GM15510 (cell line): ENCODE results near the gene CFAP54.

Source experiments
- POLR2A ChIP-seq: IDR thresholded peaks from 3 replicates; pipeline ENCODE4 v1.6.1; 2011; ENCODE audit warnings: borderline replicate concordance; ENCODE audit not compliant: insufficient read length; ENCODE audit errors: extremely low read depth

Gene CFAP54

DNA sequence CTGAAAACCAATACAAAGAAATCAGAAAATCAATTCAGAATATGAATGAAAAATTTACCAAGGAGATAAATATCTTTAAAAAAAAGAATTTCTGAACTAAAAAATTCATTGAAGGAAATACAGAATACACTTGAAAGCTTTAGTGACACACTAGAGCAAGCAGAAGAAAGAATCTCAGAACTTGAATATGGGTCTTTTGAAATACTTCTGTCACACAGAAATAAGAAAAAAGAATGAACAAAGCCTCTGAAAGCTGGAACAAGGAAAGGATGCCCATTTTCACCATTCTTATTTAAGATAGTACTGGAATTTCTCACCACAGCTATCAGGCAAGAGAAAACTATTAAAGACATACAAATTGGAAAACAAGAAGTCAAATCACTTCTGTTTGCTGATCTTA is 314.6 kb downstream of the CFAP54 start:
- no peak for TF ChIP-seq POLR2A

DNA sequence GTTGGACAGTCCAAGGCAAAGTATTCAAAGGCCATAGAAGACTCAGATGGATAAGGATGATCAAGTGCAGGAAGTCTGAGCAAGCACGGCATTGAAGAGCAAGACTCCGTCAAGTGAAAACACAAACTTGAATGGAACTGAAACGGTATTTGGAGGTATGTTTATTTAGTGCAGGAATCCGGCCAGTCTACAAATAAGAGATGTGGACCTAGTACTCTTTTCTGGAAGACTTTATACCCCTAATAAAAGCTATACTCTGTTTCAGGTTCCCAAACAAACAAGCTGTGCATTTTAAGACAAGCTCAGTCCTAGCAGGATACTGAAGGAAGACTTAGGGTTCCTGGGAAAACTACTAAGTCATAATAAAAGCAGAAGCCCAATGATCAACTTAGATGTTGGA is 316.9 kb downstream of the CFAP54 start:
- TF ChIP-seq POLR2A, result no peak

DNA sequence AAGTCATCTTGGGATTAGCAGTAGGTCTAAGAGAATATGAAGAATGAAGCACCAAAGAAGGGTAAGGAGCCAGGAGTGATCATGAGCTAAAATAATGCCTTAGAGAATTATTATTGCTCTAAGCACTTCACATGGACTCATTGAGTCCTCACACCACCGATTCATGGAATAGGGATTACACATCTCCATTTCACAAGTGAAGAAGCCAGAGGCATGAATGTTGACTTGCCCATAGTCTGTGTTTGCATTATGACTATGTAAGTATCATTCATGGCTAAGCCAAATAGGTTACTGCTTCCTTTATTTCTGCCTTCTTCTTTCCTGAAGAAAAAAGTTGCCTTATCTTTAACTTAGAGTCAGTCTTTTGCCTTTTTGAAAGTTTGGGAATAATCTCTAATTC is 318.4 kb downstream of the CFAP54 start:
- TF ChIP-seq POLR2A, result no peak

DNA sequence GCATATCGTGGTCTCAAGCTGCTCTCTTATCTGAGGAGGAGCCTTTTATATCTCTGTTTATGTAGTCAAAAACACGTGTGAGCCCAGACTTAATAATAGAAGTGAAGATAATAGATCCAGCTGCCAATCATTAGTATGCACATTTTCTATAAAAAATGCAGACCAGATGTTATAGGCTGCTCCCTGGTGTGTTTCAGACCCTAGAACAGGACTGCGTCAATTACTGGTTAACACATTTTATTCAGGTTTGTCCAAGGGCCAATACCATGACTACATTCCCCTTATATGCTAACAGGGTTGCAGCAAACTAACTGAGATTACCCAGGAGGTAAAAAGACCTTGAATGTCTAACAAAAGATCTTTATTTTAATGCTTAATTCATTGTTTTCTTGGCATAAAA is 319.2 kb downstream of the CFAP54 start:
- no peak for TF ChIP-seq POLR2A

DNA sequence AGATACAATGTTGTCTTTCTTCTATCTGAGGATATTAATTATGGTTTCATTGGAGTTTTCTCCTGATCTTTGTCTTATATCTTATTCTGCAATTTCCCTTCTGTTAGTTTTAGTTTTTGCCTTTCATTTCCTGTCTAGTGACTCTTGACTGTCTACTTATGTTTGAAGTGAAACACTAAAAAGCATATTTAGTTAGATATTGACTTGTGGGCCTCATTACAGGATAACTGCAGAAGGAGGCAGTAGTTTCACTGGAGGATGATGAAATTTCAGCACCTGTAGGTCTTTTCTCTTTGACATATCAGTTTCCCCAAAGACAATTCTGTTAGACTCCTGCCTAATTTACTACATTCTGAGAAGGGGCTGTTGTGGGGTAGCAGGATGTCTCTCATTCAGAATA is 320.1 kb downstream of the CFAP54 start:
- no peak for TF ChIP-seq POLR2A

DNA sequence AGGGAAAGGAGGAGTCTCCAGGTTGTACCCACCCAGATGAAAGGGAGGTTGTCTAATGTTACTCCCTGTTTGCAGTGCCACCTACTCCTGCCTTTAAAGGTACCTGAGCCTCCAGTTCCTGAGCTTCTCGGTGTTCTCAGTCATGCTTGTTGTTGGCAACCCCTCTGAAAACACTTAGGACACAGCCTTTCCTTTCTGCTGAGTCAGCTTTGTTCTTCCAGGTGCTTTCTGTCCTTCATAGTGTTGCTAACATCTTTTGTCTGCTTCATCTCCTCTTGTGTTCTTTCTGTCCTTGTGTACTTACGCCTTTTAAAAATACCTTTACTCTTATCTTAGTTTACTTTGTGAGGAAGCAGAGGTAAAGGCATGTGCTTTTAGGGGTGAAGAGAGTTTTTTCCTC is 320.7 kb downstream of the CFAP54 start:
- TF ChIP-seq POLR2A, result no peak

DNA sequence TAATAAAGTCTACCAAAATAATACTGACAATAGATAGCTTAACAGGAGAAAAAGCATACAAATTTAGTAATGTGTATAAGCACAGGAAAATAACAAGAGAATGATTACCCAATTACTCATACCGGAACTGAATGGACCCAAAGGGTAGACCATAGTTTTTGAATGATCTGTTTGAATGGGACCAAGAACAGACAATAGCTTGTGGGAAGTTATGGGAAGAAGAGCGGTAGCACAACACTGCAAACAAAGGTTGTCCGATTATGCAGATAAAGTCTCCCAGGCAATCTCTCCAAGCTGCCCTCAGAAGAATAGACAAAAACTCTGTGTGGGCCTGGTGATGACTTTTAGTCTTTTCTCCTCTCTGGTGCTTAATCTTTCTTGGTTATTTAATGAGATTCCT is 321.1 kb downstream of the CFAP54 start:
- no peak for TF ChIP-seq POLR2A

DNA sequence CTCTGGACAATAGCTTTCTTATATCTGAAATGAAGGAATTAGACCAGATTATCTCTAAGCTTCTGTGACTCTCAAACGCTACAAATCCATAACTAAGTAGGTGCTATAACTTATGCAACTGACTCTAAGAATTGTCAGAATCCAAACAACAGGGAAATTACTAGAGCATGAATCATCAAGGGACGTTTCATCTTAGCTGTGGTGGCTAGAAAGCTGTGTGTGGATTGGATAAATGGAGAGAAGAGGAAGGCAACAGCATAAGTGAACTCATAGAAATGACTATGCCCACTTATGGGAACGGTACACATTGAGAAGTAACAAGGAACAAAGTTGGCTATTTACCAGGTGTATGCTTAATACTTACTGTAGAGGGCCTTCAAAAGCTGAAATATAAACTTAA is 321.7 kb downstream of the CFAP54 start:
- TF ChIP-seq POLR2A, result no peak

DNA sequence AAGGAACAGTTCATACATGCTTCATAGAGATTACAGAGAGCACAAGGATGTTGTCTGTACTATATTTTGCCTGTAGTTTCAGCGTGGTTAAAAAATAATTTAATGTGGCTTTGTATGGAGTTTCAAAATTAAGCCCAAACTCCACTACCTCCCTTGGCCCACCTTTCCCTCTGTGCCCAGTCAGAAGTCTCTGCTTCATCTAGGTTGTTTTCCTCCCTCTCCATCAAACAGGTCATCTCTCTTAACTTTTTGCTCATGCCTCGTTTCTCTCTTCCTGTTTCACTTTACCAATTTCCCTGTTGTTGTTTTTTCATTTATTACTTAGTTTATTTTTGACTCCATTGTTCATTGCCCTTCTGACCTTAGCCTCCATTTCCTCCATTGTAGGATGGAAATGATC is 322.8 kb downstream of the CFAP54 start:
- no peak for TF ChIP-seq POLR2A

DNA sequence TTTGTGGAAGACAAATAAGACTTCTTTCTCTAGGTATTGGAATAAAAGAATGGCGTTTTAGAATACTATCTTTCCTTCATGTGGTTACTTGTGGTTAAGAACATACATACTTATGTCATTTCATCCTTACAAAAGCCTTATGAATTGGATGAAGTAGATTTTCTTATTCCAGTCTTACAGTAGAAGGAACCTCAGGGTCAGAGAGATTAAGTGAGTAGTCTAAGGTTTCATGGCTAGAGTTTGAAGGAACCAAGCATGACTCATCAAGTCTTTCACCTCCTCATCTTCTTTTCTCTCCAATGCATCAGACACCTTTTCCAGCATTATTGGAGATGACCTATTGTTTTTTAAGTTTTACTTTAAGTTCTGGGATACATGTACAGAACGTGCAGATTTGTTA is 324.8 kb downstream of the CFAP54 start:
- TF ChIP-seq POLR2A, result no peak

DNA sequence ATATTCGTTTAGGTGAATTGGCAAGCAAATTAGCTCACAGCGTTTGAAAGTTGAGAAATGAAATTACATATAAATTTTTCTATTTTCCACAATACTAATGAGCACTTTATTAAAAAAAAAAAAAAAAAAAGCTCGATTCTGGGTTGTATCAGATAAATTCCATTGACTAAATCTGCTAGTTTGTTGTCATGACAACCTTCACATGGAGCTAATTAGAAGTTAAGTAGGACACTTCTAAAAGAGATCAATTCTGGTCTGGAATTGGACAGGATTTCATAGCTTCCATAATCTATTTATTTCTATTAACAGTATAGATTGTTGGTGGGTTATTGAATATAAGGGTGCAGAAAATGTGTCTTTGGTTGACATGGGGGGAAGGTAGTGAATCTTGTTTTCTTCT is 332.2 kb downstream of the CFAP54 start:
- TF ChIP-seq POLR2A, result no peak

DNA sequence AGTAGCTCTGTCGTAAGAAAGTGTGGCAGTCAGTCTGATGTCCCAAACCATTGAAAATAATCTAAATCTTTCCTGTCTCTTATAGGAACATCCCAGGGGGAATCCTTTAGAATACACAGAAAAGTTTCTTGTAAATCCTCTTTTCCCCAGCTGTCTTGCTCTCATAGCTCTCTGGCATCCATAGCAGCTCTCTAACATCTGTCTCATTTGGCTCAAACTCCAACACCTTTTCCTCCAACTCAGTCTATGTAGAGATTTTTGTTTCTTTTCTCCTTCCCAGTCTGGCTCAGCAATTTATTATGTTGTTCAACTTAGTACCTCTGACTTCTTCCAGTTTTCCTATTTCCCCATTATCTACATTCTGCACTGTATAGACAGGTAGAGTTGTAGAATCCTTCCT is 333.3 kb downstream of the CFAP54 start:
- no peak for TF ChIP-seq POLR2A

DNA sequence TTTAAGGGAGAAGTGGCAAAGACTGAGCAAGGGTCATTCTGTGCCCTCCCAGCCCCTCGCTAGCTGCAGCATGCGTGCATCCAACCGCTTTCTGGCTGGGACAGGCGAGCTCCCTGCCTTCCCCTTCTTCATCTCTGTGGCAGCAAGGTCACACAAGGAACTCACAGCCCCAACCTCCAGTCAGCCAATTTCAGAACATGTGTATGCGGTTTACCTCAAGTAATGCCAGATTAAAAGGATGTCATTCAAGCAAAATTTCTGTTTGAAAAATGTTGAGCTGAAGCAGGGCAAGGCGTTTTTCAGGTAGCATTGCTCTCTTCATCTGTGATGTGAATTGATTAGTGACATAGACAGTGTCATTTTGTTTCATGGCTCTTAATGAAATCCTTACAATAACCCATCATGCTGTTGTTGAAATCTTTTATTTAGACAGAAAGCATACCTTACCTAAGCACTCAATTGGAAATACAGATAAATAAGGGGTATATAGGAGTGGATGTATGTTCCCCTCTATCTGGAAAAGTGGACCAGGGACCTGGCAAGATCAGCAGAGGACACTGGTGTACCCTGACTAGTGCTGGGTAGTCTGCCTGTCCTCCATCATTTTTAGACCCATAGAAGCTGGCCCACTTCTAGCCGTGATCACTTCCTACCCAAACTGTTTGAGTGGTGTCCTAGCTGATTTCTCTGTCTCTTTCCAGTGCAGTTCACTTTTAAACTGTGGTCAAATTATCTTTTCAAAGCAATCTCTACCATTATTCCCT is 334.9 kb downstream of the CFAP54 start:
- no peak for TF ChIP-seq POLR2A

DNA sequence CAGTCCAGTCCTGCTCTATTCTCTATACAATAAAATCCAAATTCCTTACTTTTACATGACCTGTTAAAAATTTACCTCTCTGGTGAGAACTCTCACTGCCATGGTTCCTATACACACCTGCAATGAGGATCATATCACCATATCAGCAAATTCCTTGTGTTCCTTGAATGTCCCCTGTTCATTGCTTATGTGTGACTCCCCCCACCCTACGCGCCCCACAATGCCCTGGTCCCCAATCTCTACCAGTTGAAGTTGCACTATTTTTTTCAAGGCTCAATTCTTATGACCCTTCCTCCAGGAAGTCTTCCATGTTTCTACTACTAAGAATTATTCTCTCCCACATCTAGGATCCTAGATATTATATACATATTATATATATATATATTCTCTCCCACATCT is 335.5 kb downstream of the CFAP54 start:
- TF ChIP-seq POLR2A, result no peak

DNA sequence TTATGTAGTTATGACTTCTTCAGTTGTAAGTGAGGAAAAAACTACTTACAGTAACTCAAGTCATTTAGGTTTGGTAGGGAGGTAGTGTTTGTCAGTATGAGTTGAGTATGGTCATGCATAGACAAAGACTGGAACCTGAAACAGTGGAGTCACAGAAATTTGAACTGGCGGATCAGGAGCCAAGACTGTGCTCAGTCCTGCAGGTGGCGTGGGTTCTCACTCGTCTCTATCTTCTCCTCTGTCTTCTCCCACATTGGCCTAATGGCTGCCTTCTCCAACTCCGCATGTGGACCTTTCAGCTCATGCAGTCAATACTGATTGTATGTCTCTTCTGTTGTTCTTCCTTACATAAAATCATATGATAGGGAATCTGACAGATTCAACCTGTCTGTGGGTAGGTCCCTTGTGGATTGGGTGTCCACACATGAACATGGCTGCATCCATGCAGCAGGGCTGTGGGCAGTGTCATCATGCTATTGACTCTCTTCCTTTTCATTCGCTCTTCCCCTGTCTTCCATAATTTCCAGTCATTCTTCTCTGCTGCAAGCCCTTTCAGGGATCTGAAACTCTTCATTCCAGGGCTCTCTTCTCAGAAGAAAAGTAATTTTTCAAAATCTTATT is 338.9 kb downstream of the CFAP54 start:
- TF ChIP-seq POLR2A, result no peak

DNA sequence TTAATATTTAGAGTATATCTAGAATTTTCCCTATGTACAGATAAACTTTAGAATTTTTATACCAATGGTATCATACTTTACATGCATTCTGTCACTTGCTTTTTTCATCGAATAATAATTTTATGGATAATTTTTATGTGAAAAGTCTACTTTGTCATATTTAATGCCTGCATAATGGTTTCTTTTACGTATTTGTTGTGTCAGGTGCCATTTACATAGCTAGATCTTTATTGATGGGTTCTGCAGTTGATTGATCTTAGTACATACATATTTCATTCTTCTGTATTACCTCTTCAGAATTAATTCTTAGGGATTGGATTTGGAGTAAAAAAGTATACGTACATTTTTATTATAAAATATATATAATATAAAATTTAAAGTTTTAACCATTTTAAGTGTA is 340.0 kb downstream of the CFAP54 start:
- no peak for TF ChIP-seq POLR2A
